Transverse colon (tissue), 4 donors: ENCODE measurements around the gene PDIA5.

ENCODE experiments used
- CTCF ChIP-seq, 5 experiments: fragments of 200-600 bp in 3 of 5; fragments of 450-650 bp in 2 of 5; sonication (generic) in 3 of 5; IDR thresholded peaks; 1 replicate in 2 of 5; 2 replicates in 3 of 5; pipeline ENCODE4 v1.5.1; 2016 to 2017; ENCODE audit warnings: antibody characterized with exemption in 5 of 5, inconsistent platforms in 3 of 5, mild to moderate bottlenecking in 2 of 5, moderate library complexity in 1 of 5
- EP300 ChIP-seq: sonication (generic); formaldehyde crosslinking; IDR thresholded peaks from one replicate; pipeline ENCODE4 v1.6.1; 2017; ENCODE audit warnings: antibody characterized with exemption, low read depth
- POLR2A ChIP-seq: fragments of 450-650 bp; IDR thresholded peaks from one replicate; pipeline ENCODE4 v1.6.1; 2016; ENCODE audit warnings: antibody characterized with exemption, mild to moderate bottlenecking, moderate library complexity
- POLR2AphosphoS5 ChIP-seq, 3 donors: sonication (generic); formaldehyde crosslinking; IDR thresholded peaks; one replicate each; pipeline ENCODE4 v1.6.1; 2016; ENCODE audit warnings: antibody characterized with exemption in 3 of 3

- no peak for TF ChIP-seq CTCF (IDR thresholded peaks at IDR 0.05)
- no peak for TF ChIP-seq POLR2A
- TF ChIP-seq POLR2AphosphoS5 (IDR thresholded peaks at IDR 0.05) = no peak
- no peak for TF ChIP-seq EP300
Observed at GRCh38 chr3:123067689-123068600, 1.1 kb downstream of the PDIA5 start.
